ENCODE data around the gene HIRA.

GRCh38 chr22:19430890-19431541 lies 517 bp downstream of the HIRA start:
- TF ChIP-seq CTCF (IDR thresholded peaks at IDR 0.05): peak in 2 of 5 experiments; percentile 10 to 33
- TF ChIP-seq POLR2A (IDR thresholded peaks at IDR 0.05): peak; percentile 18

Measured in transverse colon (tissue), 3 donors.